Skin of body (tissue), 2 donors: Measurements from ENCODE around the gene MTG1. TPM values are rescaled to one million over a fixed set of nuclear protein-coding genes. Genes with fewer than 3 reads are reported as not detected.
"Not testable (repeated sequence)": the region's sequence is repeated elsewhere in the genome, so short reads cannot be mapped to it uniquely, and the experiment has no call there.

Experiments
- DNase-seq: peaks from one replicate; lab custom pipeline; 2025; lab: John Stamatoyannopoulos, UW
- total RNA-seq: library from RNA; depleted of rRNA; stranded (reverse); fragments of >200 nt; gene quantifications from one replicate; pipeline ENCODE4 v1.2.3, GENCODE V29; 2014

MTG1 gene
- total RNA-seq, 1 donor from 2014 or later: 24.7 TPM

GRCh38 chr10:133378251-133379096 is 15.5 kb upstream of the MTG1 start:
- DNase-seq: peak; percentile 54

GRCh38 chr10:133379152-133379800 is 14.7 kb upstream of the MTG1 start, which contains the start of gene PAOX:
TSS of gene PAOX (plus strand) at chr10:133379262. CDS start at chr10:133379317, 55 bp downstream.
- no peak for DNase-seq

GRCh38 chr10:133379801-133380666 is 13.9 kb upstream of the MTG1 start:
- DNase-seq: no peak

- DNase-seq: no peak
Observed at GRCh38 chr10:133381036-133381435, 12.9 kb upstream of the MTG1 start.

- no peak for DNase-seq
Observed at GRCh38 chr10:133383551-133383950, 10.4 kb upstream of the MTG1 start.

GRCh38 chr10:133384071-133384470 is 9.9 kb upstream of the MTG1 start:
- DNase-seq: no peak

- no peak for DNase-seq
Observed at GRCh38 chr10:133385214-133385613, 8.7 kb upstream of the MTG1 start.

- DNase-seq: not testable (repeated sequence)
Observed at GRCh38 chr10:133386951-133387350, 7.0 kb upstream of the MTG1 start.

- no peak for DNase-seq
Observed at GRCh38 chr10:133388236-133388972, 5.6 kb upstream of the MTG1 start.

- DNase-seq: no peak
Observed at GRCh38 chr10:133388973-133389818, 4.8 kb upstream of the MTG1 start.

GRCh38 chr10:133390597-133391248 is 3.2 kb upstream of the MTG1 start:
- no peak for DNase-seq

- no peak for DNase-seq
Observed at GRCh38 chr10:133391249-133391635, 2.7 kb upstream of the MTG1 start.

- no peak for DNase-seq
Observed at GRCh38 chr10:133391761-133392518, 2.0 kb upstream of the MTG1 start.

- DNase-seq: no peak
Observed at GRCh38 chr10:133393401-133394063, 425 bp upstream of the MTG1 start.

GRCh38 chr10:133394801-133395221 is 854 bp downstream of the MTG1 start:
- no peak for DNase-seq

GRCh38 chr10:133396035-133396624 is 2.2 kb downstream of the MTG1 start:
- no peak for DNase-seq

GRCh38 chr10:133397938-133398337 is 4.0 kb downstream of the MTG1 start:
- DNase-seq: no peak

- DNase-seq: no peak
Observed at GRCh38 chr10:133399123-133399601, 5.2 kb downstream of the MTG1 start.
